H1 (cell line): ENCODE data around the gene MAPRE2. TPM values are rescaled to one million over a fixed set of nuclear protein-coding genes. Genes with fewer than 3 reads are reported as not detected.

ENCODE experiments used
- CHD1 ChIP-seq: IDR thresholded peaks from 2 replicates; pipeline ENCODE4 v1.6.1; 2012; ENCODE audit warnings: low read depth, low read length, improper control_type of control experiment
- JUN ChIP-seq: IDR thresholded peaks from 2 replicates; pipeline ENCODE4 v1.6.1; 2011; ENCODE audit warnings: low read depth, mild to moderate bottlenecking, improper control_type of control experiment, low read length
- NANOG ChIP-seq: IDR thresholded peaks from 2 replicates; pipeline ENCODE4 v1.6.1; 2011; ENCODE audit warnings: low read length, low read depth, mild to moderate bottlenecking, inconsistent platforms; ENCODE audit not compliant: insufficient read depth, poor library complexity, severe bottlenecking
- SRF ChIP-seq: IDR thresholded peaks from 2 replicates; pipeline ENCODE4 v1.6.1; 2011; ENCODE audit warnings: mild to moderate bottlenecking, low read depth, low read length, moderate library complexity
- TAF1 ChIP-seq: IDR thresholded peaks from 2 replicates; pipeline ENCODE4 v1.6.1; 2011; ENCODE audit warnings: mild to moderate bottlenecking, low read depth, low read length
- TBP ChIP-seq: IDR thresholded peaks from 2 replicates; pipeline ENCODE4 v1.6.1; 2011; ENCODE audit warnings: low read depth, low read length, improper control_type of control experiment
- TEAD4 ChIP-seq: IDR thresholded peaks from 2 replicates; pipeline ENCODE4 v1.6.1; 2012; ENCODE audit warnings: low read depth, low read length, inconsistent platforms, mixed read lengths
- USF2 ChIP-seq: IDR thresholded peaks from 2 replicates; pipeline ENCODE4 v1.6.1; 2011; ENCODE audit warnings: low read length, improper control_type of control experiment
- polyA plus RNA-seq, 7 experiments: library from polyadenylated mRNA; depleted of rRNA in 3 of 7; stranded (reverse) in 5 of 7; unstranded in 2 of 7; fragments of >200 nt in 5 of 7; fragments of 200-250 nt in 2 of 7; gene quantifications; 1 replicate in 5 of 7; 2 replicates in 1 of 7; 4 replicates in 1 of 7; pipeline versions ENCODE4 v1.2.1 to v1.2.3, GENCODE V29; 2011 to 2013; ENCODE audit warnings: missing spikeins in 2 of 7, mixed read lengths in 2 of 7
- total RNA-seq: library from RNA; stranded (reverse); fragmentation: NEBNext Ultra II Directional; extraction: Animal tissue kit (Norgen Biotek cat#: 25700); gene quantifications from 2 replicates; pipeline ENCODE4 v1.2.1, GENCODE V29; 2021

MAPRE2 gene
- total and polyA plus RNA-seq, 2 of the 8 experiments (the other 6 are each of a cell fraction or from before 2014, with no cell fraction given): 32.6 to 33.1 TPM

GRCh38 chr18:35061336-35061735 lies 20.1 kb downstream of the MAPRE2 start (continued):
- TF ChIP-seq SRF (no peak), NANOG (no peak), TAF1 (no peak), CHD1 (no peak), TEAD4 (no peak), TBP (no peak), USF2 (no peak), JUN (no peak)
